H1 (cell line): ENCODE results near the gene ATP5MC2. TPM values are rescaled to one million over a fixed set of nuclear protein-coding genes. Genes with fewer than 3 reads are reported as not detected.

Source experiments
- RAD21 ChIP-seq, 2 experiments: IDR thresholded peaks in 1 of 2; conservative IDR thresholded peaks in 1 of 2; 2 replicates each; pipeline ENCODE4 v1.6.1; 2011; ENCODE audit warnings: low read depth in 2 of 2, low read length in 2 of 2, improper control_type of control experiment in 1 of 2, inconsistent platforms in 1 of 2, mild to moderate bottlenecking in 1 of 2, moderate library complexity in 1 of 2
- polyA plus RNA-seq, 7 experiments: library from polyadenylated mRNA; depleted of rRNA in 3 of 7; stranded (reverse) in 5 of 7; unstranded in 2 of 7; fragments of >200 nt in 5 of 7; fragments of 200-250 nt in 2 of 7; gene quantifications; 1 replicate in 5 of 7; 2 replicates in 1 of 7; 4 replicates in 1 of 7; pipeline versions ENCODE4 v1.2.1 to v1.2.3, GENCODE V29; 2011 to 2013; ENCODE audit warnings: missing spikeins in 2 of 7, mixed read lengths in 2 of 7
- total RNA-seq: library from RNA; stranded (reverse); fragmentation: NEBNext Ultra II Directional; extraction: Animal tissue kit (Norgen Biotek cat#: 25700); gene quantifications from 2 replicates; pipeline ENCODE4 v1.2.1, GENCODE V29; 2021
- TF ChIP-seq, protein P1 (sequence below): IDR thresholded peaks from 2 replicates; pipeline ENCODE4 v1.6.1; 2012; ENCODE audit warnings: inconsistent platforms

Gene ATP5MC2
- total and polyA plus RNA-seq, 2 of the 8 experiments (the other 6 are each of a cell fraction or from before 2014, with no cell fraction given) = 408 to 952 TPM

- TF ChIP-seq, protein P1, sequence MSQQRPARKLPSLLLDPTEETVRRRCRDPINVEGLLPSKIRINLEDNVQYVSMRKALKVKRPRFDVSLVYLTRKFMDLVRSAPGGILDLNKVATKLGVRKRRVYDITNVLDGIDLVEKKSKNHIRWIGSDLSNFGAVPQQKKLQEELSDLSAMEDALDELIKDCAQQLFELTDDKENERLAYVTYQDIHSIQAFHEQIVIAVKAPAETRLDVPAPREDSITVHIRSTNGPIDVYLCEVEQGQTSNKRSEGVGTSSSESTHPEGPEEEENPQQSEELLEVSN = no peak
- TF ChIP-seq RAD21 (IDR thresholded peaks at IDR 0.05 in 1 of 2, conservative IDR thresholded peaks at IDR 0.05 in 1 of 2; ENCODE audit: low read depth in 2 of 2, low read length in 2 of 2) = no peak
These were observed 41.4 kb upstream of the ATP5MC2 start (continued) for GRCh38 chr12:53717319-53717718.
